Measurements from ENCODE around the gene VKORC1L1.

DNA sequence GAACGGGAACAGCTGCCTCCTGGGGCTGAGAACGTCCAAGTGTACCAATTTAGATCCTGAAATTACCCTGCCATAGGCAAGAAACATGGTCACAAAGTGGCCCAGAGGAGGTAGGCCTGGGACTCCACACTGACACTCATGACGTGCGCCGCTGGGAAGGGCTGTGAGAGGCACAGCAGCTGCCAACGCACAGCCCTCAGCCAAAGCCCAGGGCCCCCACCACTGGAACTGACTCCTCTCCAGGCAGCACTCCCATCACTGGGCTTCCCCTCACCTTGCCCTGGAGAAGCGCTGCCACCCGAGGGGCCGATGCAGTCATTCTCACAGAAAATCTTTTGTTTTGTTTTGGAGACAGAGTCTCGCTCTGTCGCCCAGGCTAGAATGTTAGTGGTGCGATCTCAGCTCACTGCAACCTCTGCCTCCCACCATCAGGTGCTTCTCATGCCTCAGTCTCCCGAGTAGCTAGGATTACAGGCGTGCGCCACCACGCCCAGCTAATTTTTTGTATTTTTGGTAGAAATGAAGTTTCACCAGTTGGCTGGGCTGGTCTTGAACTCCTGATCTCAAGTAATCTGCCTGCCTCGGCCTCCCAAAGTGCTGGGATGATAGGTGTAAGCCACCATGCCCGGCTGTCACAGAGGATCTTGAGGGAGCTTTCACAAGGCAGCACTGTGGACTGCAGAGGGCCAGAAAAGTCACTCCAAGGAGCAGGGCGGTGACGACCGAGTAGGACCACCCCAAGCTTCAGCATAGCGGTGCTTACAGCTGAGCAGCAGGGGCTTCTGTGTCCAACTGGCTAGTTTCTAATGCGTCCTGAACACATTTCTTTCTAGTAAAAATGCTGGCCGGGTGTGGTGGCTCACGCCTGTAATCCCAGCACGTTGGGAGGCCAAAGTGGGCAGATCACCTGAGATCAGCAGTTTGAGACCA, 95.6 kb downstream of the VKORC1L1 start:
- TF ChIP-seq POLR2A (IDR thresholded peaks at IDR 0.05) (no peak), POLR2AphosphoS5 (IDR thresholded peaks at IDR 0.05; ENCODE audit: insufficient read depth in 1 of 2, low read depth in 1 of 2) (no peak)
- TF ChIP-seq, protein P1, sequence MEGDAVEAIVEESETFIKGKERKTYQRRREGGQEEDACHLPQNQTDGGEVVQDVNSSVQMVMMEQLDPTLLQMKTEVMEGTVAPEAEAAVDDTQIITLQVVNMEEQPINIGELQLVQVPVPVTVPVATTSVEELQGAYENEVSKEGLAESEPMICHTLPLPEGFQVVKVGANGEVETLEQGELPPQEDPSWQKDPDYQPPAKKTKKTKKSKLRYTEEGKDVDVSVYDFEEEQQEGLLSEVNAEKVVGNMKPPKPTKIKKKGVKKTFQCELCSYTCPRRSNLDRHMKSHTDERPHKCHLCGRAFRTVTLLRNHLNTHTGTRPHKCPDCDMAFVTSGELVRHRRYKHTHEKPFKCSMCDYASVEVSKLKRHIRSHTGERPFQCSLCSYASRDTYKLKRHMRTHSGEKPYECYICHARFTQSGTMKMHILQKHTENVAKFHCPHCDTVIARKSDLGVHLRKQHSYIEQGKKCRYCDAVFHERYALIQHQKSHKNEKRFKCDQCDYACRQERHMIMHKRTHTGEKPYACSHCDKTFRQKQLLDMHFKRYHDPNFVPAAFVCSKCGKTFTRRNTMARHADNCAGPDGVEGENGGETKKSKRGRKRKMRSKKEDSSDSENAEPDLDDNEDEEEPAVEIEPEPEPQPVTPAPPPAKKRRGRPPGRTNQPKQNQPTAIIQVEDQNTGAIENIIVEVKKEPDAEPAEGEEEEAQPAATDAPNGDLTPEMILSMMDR (IDR thresholded peaks at IDR 0.05): no peak

All from vagina (tissue), 2 donors.